ENCODE data around the gene CENPT.

The CENPT gene

DNA sequence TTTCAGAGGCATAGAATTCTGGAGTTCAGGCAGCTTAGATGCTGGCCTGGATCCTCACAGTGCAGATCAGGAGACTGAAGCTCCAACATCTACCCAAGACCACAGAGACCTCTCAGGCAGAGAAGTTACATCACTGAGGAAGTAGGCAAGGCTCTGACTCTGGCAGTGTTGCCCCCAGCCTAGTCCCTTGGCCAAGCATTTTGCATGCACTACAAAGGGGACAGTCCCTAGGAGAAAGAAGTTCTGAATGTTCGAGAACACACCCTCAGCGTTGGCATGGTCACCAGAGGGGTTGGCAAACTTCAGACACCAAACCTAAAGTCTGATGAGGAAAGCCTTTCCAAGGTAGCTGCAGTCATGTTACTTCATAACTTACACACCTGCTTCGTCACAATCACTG, 43.6 kb downstream of the CENPT start:
- TF ChIP-seq POLR2A (IDR thresholded peaks at IDR 0.05; ENCODE audit: low read depth, low read length), result no peak
- no peak for DNase-seq (ENCODE audit: insufficient read length, low spot score)
- no peak for FAIRE-seq

DNA sequence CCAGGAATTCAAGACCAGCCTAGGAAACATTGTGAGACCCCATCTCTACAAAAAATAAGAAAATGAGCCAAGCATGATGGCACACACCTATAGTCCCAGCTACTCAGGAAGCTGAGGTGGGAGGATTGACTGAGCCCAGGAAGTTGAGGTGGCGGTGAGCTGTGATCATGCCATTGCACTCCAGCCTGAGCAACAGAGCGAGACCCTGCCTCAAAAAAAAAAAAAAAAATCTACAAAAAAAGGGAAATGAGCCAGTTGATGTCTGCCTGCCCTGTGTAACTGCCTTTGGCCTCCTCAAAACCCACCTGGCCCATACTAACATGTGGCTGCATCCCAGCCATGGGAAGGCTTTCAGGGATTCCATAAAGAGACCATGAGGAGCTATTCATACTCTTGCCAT, 45.6 kb downstream of the CENPT start:
- FAIRE-seq, result no peak
- TF ChIP-seq POLR2A (IDR thresholded peaks at IDR 0.05; ENCODE audit: low read depth, low read length), result no peak
- no peak for DNase-seq (ENCODE audit: insufficient read length, low spot score)

DNA sequence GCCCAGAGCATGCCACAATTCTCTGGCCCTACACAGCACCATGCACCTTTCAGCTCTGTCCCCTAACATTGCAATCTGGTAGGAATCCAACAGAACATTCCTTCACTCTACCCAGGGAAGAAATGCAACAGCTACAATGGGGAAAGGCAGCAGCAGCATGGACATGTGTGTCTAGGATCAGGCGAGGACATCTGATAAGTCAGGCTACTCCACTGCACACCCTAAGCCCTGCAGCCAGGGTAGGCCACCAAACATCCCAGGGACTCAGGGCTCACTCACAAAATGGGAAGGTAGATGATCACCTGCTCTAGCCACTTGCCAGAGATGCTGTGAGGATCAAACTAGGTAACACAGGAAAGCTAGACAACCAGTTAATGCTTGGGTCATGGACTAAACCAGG, 46.3 kb downstream of the CENPT start:
- FAIRE-seq (no peak), DNase-seq (ENCODE audit: insufficient read length, low spot score) (no peak)
- TF ChIP-seq POLR2A (IDR thresholded peaks at IDR 0.05; ENCODE audit: low read depth, low read length), result no peak

DNA sequence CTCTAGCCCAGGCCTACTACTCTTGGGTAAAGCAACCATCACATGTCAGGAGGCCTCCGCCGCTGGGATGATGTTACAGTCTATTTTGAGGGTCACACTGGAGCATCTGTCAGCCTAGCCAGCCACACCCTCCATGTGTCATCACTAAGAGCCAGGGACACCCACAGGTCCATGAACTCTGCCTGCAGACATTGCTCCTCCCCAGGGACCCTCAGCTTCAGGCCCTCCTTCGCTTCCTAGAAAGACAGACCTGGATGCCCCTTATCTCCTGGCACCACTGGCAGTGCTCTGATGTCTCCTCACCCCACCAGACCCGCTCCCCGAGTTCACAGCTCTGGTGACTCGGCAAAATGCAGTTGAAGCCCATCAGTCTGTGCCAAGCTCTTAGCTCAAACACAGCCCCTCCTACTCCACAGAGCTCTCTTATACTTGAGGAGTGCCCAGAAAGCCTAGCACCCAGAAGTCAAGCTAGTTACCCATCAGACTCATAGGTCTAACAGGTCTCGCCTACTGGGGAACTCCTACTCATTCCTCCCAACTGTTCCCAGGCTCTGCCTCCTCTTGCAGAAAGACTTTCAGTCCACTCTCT, 47.1 kb downstream of the CENPT start:
- TF ChIP-seq POLR2A (IDR thresholded peaks at IDR 0.05; ENCODE audit: low read depth, low read length), result no peak
- DNase-seq (ENCODE audit: insufficient read length, low spot score), result no peak
- FAIRE-seq, result no peak

DNA sequence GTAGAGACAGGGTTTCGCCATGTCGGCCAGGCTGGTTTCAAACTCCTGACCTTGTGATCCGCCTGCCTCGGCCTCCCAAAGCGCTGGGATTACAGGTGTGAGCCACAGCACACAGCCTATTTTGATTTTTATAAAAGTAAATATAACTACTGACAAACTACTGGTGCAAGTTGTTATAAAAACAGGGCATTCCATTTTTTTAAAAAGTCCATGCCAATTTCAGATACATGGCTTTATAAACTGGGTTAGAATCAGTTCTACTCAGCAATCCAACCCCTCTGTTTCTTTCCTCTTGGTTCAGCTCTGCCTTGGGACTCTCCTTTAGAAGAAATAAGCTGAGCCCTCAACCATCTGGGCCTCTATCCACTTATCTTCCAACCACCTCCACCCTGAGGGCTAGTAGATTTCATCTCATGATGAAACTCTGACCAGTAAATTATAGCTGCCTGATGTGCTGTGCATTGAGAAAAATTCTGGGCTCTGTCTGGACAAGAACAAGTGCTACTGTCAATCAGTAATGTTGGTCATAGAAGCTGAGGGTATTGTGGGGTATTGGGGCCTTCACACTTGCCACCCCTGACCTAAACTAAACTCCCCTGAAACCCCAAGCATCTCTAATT, 51.3 kb downstream of the CENPT start:
- FAIRE-seq (no peak), DNase-seq (ENCODE audit: insufficient read length, low spot score) (no peak)
- no peak for TF ChIP-seq POLR2A (IDR thresholded peaks at IDR 0.05; ENCODE audit: low read depth, low read length)

DNA sequence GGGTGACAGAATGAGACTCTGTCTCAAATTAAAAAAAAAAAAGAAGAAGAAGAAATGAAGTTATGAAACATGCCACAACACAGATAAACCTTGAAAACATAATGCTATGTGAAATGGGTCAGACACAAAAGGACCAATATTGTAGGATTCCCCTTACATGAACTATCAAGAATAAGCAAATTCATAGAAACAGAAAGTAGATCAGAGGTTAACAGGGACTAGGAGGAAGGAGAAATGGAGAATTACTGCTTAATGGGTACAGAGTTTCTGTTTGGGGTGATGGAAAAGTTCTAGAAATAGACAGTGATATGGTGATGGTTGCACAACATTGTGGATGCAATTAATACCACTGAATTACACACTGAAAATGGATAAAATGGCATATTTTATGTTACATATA, 57.4 kb downstream of the CENPT start:
- no peak for FAIRE-seq
- DNase-seq (ENCODE audit: insufficient read length, low spot score), result no peak
- TF ChIP-seq POLR2A (IDR thresholded peaks at IDR 0.05; ENCODE audit: low read depth, low read length), result no peak

DNA sequence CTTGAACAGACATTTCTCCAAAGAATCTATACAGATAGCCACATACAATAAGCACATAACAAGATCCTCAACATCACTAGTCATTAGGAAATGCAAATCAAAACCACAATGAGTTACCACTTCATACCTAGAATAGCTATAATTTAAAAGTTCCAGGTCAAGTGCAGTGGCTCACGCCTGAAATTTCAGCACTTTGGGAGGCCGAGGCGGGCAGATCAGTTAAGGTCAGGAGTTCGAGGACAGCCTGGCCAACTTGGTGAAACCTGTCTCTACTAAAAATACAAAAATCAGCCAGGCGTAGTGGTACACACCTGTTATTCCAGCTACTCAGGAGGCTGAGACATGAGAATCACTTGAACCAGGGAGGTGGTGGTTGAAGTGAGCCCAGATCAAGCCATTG, 61.0 kb downstream of the CENPT start:
- no peak for FAIRE-seq
- TF ChIP-seq POLR2A (IDR thresholded peaks at IDR 0.05; ENCODE audit: low read depth, low read length), result no peak
- DNase-seq (ENCODE audit: insufficient read length, low spot score), result no peak

DNA sequence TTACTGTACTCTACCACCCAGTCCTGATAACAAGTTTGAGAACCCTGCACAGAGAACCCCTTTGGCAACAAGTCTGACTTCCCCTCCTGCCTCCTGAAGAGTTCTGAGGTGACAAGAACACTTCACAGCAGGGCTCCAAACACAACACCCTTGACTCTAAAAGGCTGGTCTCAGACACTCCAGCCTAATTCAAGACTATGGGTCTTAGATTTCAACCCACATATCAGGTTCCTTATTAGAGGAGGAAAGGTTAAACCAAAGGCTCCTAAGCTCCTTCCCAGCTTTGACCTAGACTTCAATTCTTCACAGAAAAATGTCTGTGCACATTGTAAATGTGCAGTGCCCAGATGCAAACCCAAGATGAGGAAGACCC, 64.2 kb downstream of the CENPT start:
- FAIRE-seq (no peak), DNase-seq (ENCODE audit: insufficient read length, low spot score) (no peak)
- no peak for TF ChIP-seq POLR2A (IDR thresholded peaks at IDR 0.05; ENCODE audit: low read depth, low read length)

DNA sequence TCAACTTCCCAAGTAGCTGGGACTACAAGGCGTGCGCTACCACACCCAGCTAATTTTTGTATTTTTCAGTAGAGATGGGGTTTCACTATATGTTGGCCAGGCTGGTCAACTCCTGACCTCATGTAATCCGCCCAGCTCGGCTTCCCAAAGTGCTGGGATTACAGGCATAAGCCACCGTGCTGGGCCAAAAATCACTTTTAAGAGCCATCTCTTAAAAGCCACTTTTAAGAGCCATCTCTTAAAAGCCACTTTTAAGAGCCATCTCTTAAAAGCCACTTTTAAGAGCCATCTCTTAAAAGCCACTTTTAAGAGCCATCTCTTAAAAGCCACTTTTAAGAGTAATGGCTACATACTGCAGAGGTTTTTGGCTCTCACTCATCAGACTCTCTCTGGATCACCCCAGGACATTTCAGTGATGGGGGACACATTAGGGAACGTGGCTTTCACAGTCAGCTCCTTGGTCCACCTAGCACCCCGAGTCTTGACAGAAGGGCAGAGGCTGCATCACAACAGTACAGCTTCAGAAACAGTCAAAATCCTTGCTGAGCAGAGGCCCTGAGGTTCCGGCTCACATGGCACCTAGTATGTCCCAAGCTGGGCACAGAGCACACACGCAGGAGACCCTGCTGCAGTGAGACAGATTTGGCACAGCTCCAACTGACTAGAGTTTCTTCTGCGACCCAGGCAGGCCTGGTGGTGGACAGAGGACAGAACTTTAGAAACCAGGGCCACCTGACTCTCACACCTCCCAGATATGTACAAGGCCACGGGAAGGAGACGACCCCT, 64.7 kb downstream of the CENPT start:
- TF ChIP-seq POLR2A (IDR thresholded peaks at IDR 0.05; ENCODE audit: low read depth, low read length), result no peak
- no peak for DNase-seq (ENCODE audit: insufficient read length, low spot score)
- FAIRE-seq, result no peak

DNA sequence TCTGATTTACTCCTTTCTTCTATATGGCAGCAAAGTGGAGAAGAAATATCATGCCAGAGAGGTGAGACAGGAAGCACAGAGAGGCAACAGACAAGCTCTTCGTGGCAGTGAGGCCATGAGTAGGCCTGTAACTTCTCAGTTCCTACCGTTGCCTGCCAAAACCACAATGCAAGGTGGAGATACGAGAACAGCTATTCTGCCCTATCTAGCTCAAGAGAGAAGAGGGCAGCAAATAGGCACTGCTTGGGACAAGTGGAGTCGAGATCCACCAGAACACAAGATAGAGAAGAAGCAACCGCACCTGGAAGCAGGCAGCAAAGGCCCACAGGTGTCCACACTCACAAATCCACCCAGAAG, 66.0 kb downstream of the CENPT start:
- FAIRE-seq (no peak), DNase-seq (ENCODE audit: insufficient read length, low spot score) (no peak)
- TF ChIP-seq POLR2A (IDR thresholded peaks at IDR 0.05; ENCODE audit: low read depth, low read length), result no peak

DNA sequence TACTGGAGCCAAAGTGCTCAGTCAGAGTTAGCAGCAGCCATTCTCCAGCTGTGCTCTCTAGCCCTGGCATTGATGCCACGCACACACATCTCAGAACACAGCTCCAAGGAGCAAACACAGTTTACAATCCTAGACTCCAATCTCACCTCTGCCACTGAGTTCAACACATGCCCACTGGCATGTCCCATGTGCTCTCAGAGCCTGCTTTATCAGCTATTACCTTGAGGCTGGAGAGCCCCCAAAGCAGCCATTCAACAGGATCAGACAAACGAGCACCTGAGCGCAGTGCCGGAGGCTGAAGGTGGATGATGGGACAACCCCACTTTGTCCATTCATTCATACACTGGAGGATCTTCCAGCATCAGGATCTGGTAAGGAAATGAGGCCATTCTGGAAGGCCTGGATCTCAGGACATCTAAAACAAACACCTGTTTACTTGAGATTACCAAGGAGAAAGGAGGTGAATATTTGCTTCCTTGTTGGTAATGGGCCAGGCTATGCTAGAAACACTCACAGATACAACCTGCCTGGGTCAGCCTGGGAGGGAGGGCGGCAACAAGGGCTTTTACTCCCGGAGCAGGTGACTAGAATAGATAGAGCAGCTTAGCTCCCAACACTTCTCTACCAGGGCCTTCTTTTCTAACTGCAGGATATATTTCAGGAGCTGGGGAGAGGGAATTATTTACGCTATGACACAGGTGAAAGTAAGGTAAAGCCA, 66.5 kb downstream of the CENPT start:
- no peak for TF ChIP-seq POLR2A (IDR thresholded peaks at IDR 0.05; ENCODE audit: low read depth, low read length)
- DNase-seq (ENCODE audit: insufficient read length, low spot score) (no peak), FAIRE-seq (no peak)

DNA sequence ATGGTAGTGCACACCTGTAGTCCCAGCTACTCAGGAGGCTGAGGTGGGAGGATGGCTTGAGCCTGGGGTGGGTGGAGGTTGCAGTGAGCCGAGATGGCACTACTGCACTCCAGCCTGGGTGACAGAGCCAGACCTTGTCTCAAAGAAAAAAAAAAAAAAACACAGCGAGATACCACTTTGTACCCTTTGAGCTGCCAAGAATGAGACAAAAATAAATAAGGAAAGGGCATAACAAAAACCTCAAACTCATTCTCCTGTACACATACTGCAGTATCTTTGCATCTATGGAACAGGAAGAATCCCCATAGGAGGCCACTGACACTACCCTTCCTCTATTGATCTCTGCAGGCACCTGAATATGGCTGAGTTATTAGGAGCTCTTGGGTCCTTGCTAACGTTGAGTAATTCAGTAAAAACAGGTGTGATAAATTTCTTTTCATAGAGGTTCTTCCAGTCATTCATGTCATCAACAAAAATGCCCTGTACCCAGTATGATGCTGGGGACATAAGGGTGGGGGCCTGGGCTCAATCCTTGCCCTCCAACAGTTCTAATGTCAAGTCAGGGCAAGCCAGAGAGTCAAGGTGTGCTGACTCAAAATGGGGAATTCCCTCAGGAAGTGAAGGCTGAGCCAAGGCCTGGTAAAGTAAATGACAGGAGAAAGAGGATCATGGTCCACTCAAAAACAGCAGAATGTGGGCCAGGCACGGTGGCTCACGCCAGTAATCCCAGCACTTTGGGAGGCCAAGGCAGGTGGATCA, 68.1 kb downstream of the CENPT start:
- DNase-seq (ENCODE audit: insufficient read length, low spot score) (no peak), FAIRE-seq (no peak)
- no peak for TF ChIP-seq POLR2A (IDR thresholded peaks at IDR 0.05; ENCODE audit: low read depth, low read length)
